Nephron progenitor cell (in vitro differentiated cells): ENCODE measurements around the gene RSPRY1.

Experiments
- DNase-seq: peaks from one replicate; pipeline ENCODE4 v3.0.0; 2021
- H3K27ac Mint-ChIP-seq: 2 replicates; pipeline ENCODE4 v1.8.0; 2021; ENCODE audit warnings: mild to moderate bottlenecking, moderate library complexity, mixed read lengths
- H3K27me3 Mint-ChIP-seq: 2 replicates; pipeline ENCODE4 v1.8.0; 2021; ENCODE audit warnings: mild to moderate bottlenecking, low read depth, mixed read lengths; ENCODE audit not compliant: poor library complexity
- H3K36me3 Mint-ChIP-seq: 2 replicates; pipeline ENCODE4 v1.8.0; 2021; ENCODE audit warnings: low read depth, mixed read lengths
- H3K4me1 Mint-ChIP-seq: 2 replicates; pipeline ENCODE4 v1.8.0; 2021; ENCODE audit warnings: mixed read lengths
- H3K4me3 Mint-ChIP-seq: 2 replicates; pipeline ENCODE4 v1.8.0; 2021; ENCODE audit warnings: mild to moderate bottlenecking, moderate library complexity, mixed read lengths
- H3K9me3 Mint-ChIP-seq: 2 replicates; pipeline ENCODE4 v1.8.0; 2021; ENCODE audit warnings: mild to moderate bottlenecking, moderate library complexity, mixed read lengths
- TF ChIP-seq, protein P1 (sequence below): fragments of 200-600 bp; sonication (generic); IDR thresholded peaks from 2 replicates; pipeline ENCODE4 v1.5.0; 2021; ENCODE audit warnings: antibody characterized with exemption

The RSPRY1 gene

DNA sequence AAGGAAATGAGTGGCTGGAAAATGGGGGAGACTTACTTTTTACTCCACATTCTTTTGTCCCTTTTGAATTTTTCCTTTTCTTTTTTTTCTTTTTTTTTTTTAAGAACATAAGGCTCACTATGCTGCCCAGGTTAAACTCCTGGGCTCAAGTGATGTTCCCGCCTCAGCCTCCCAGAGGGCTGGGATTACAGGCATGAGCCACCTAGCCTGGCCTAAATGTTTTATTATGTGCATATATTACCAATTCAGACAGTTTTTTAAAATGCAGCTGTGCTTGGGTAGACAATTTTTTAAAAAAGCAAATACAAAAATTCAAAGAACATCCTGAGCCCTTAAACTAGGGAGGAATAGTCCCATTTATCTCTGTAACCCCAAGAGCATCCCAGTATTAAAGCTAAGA is 28.6 kb upstream of the RSPRY1 start:
- no peak for DNase-seq
- TF ChIP-seq, protein P1, sequence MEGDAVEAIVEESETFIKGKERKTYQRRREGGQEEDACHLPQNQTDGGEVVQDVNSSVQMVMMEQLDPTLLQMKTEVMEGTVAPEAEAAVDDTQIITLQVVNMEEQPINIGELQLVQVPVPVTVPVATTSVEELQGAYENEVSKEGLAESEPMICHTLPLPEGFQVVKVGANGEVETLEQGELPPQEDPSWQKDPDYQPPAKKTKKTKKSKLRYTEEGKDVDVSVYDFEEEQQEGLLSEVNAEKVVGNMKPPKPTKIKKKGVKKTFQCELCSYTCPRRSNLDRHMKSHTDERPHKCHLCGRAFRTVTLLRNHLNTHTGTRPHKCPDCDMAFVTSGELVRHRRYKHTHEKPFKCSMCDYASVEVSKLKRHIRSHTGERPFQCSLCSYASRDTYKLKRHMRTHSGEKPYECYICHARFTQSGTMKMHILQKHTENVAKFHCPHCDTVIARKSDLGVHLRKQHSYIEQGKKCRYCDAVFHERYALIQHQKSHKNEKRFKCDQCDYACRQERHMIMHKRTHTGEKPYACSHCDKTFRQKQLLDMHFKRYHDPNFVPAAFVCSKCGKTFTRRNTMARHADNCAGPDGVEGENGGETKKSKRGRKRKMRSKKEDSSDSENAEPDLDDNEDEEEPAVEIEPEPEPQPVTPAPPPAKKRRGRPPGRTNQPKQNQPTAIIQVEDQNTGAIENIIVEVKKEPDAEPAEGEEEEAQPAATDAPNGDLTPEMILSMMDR: no peak
- peaks cover 91% of the 10 kb centered on the region for H3K36me3 Mint-ChIP-seq
- H3K27ac Mint-ChIP-seq: no peak overlapping the region
- no peak overlapping the region for H3K4me3 Mint-ChIP-seq
- H3K9me3 Mint-ChIP-seq: no peaks in the 10 kb centered on the region
- H3K4me1 Mint-ChIP-seq: peaks cover 16% of the 10 kb centered on the region
- no peaks in the 10 kb centered on the region for H3K27me3 Mint-ChIP-seq

DNA sequence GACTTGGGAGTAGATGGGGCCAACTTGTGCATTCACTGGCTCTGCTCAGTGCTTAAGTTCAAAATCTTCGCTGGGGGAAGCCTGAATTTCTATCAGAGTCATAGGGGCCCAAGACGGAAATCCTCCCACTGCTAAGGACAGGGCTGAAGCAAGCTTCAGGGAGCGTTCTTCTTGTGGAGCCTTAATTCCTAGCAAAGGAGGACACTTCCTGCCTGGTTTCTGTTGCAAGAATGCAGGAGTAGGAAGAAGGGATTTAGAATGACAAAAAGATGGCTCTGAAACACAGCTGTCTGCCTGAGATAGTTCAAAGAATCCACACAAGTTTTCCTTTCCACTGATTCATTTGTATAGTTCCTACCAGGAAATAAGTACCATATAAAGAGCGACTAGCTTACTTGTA is 26.7 kb upstream of the RSPRY1 start:
- H3K27ac Mint-ChIP-seq: no peak overlapping the region

DNA sequence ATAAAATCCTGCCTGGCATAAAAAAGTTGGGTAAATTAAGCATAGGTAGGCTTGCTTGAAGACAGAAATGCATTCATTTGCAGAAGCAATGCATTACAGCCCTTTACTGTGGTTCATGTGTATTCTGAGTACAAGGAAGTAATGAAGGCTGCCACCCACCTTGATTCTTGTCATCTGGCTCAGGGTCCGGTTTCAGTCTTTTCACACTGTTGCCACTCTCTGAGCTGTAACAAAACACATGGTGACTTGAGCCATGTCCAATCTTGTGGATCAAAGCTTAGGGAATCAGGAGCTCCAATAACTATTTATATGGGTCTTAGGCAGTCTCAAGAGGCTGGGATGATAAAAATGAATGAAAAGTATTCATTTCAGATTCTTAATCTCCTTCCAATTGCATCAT is 22.3 kb upstream of the RSPRY1 start:
- DNase-seq: no peak
- H3K9me3 Mint-ChIP-seq: no peaks in the 10 kb centered on the region
- H3K27me3 Mint-ChIP-seq: no peaks in the 10 kb centered on the region
- H3K36me3 Mint-ChIP-seq: peaks cover 74% of the 10 kb centered on the region
- TF ChIP-seq, protein P1: no peak
- no peak overlapping the region for H3K27ac Mint-ChIP-seq
- no peak overlapping the region for H3K4me3 Mint-ChIP-seq
- peaks cover 33% of the 10 kb centered on the region for H3K4me1 Mint-ChIP-seq

More for the DNA sequence above, 26.7 kb upstream of the RSPRY1 start:
- H3K27me3 Mint-ChIP-seq: no peaks in the 10 kb centered on the region
- H3K9me3 Mint-ChIP-seq: no peaks in the 10 kb centered on the region
- TF ChIP-seq, protein P1: no peak
- H3K4me1 Mint-ChIP-seq: peaks cover 10% of the 10 kb centered on the region
- H3K36me3 Mint-ChIP-seq: peaks cover 90% of the 10 kb centered on the region
- H3K4me3 Mint-ChIP-seq: no peak overlapping the region
- no peak for DNase-seq

DNA sequence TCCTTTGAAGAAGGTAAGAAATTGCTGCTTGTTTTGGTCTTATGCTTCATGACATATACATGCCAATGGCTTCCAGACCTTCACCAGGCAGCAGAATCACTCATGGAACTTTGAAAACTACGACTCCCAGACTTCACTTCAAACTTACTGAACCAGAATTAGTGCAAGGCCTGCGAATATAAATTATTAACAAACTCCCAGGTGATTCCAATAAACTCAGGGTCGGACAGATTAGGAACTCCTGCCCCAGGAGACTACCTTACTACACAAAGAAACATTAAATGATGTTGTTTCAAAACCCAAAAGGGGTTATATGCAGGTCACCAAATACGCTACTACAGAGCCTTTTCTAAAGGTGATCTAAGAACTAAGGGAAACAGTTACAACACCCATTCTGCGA is 20.6 kb upstream of the RSPRY1 start:
- no peak overlapping the region for H3K4me3 Mint-ChIP-seq
- H3K4me1 Mint-ChIP-seq: peaks cover 37% of the 10 kb centered on the region
- H3K27ac Mint-ChIP-seq: no peak overlapping the region
- no peaks in the 10 kb centered on the region for H3K9me3 Mint-ChIP-seq
- peaks cover 66% of the 10 kb centered on the region for H3K36me3 Mint-ChIP-seq
- no peaks in the 10 kb centered on the region for H3K27me3 Mint-ChIP-seq
- TF ChIP-seq, protein P1: no peak
- no peak for DNase-seq

DNA sequence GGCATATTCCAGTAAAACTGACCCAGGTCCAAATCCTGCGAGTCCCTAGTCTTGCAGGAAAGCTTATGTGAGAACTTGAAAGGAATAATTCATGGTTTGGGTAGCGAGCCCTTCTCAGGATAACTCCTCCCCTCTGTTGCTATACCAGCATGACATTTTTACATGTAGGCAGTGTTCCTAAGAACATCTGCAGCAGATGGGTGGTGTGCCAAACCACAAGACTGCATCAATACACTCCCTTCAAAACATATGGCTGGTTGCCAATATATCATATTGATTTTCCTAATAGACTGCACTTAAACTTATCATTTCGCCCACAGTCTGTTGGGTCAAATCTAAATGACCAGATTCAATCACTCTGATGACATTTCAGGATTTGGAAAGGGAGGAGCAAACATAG is 20.2 kb upstream of the RSPRY1 start:
- Mint-ChIP-seq H3K27me3 (peaks cover under 1% of the 10 kb centered on the region), H3K36me3 (peaks cover 66% of the 10 kb centered on the region), H3K4me3 (no peak overlapping the region), H3K27ac (no peak overlapping the region), H3K4me1 (peaks cover 37% of the 10 kb centered on the region), H3K9me3 (no peaks in the 10 kb centered on the region)
- DNase-seq: no peak
- TF ChIP-seq, protein P1: no peak

DNA sequence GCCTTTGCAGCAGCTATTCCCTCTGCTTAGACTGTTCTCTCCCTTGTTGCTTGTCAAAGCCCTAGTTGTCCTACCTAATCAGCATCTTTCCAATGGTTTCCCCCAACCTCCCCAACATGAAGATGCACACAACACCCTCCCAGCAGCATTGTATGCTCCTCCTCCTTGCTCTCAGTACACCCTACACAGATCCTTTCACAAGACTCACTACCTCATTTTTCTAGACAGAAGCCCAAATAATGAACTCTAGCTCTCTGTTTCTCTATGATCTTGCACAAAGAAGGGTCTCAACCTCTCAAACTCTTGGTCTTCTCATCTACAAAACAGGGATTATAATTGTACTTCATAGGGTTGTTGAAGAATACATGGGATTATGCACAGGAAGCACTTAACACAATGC is 19.7 kb upstream of the RSPRY1 start:
- peaks cover 66% of the 10 kb centered on the region for H3K36me3 Mint-ChIP-seq
- peak overlapping the region; percentile 5 for H3K27ac Mint-ChIP-seq
- H3K4me3 Mint-ChIP-seq: no peak overlapping the region

More for the DNA sequence above, 19.7 kb upstream of the RSPRY1 start:
- Mint-ChIP-seq H3K4me1 (peaks cover 37% of the 10 kb centered on the region), H3K9me3 (no peaks in the 10 kb centered on the region), H3K27me3 (peaks cover 4% of the 10 kb centered on the region)
- TF ChIP-seq, protein P1: no peak
- DNase-seq: no peak
